ENCODE measurements around the gene KLHL6.

DNA sequence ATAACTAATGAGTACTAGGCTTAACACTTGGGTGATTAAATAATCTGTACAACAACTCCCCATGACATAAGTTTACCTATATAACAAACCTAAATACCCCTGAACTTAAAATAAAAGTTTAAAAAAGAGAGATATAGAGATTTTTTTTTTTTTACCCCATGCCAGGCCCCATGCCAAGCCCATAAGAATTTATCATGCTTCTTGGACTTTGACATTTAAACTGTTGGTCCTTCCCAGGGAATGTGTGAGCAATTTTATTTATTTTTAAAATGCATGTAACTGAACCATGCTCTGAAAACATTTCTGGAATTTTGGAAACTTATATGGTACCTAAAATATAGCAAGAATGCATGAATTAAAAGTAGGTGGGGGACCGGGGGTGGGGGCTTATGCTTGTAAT lies 26.3 kb downstream of the KLHL6 start:
- TF ChIP-seq POLR2A (IDR thresholded peaks at IDR 0.05; ENCODE audit: low read length): no peak
- TF ChIP-seq GATA1 (IDR thresholded peaks at IDR 0.05; ENCODE audit: low read depth, low read length): no peak

Data from erythroblast (primary cell).